Type B pancreatic cell (in vitro differentiated cells): ENCODE data around the gene KRT16. TPM values are rescaled to one million over a fixed set of nuclear protein-coding genes. Genes with fewer than 3 reads are reported as not detected.

Source experiments
- DNase-seq: peaks from one replicate; pipeline ENCODE4 v3.0.0; 2021; ENCODE audit warnings: mixed read lengths; ENCODE audit not compliant: unreplicated experiment; ENCODE audit errors: extremely low spot score
- H3K27ac Mint-ChIP-seq: 2 replicates; pipeline ENCODE4 v1.8.0; 2021; ENCODE audit warnings: mild to moderate bottlenecking, mixed read lengths
- H3K27me3 Mint-ChIP-seq: 2 replicates; pipeline ENCODE4 v1.8.0; 2021; ENCODE audit warnings: mixed read lengths
- H3K36me3 Mint-ChIP-seq: 2 replicates; pipeline ENCODE4 v1.8.0; 2021; ENCODE audit warnings: mixed read lengths
- H3K4me1 Mint-ChIP-seq: one replicate; pipeline ENCODE4 v1.8.0; 2021; ENCODE audit warnings: mixed read lengths; ENCODE audit not compliant: unreplicated experiment
- H3K4me3 Mint-ChIP-seq: 2 replicates; pipeline ENCODE4 v1.8.0; 2021; ENCODE audit warnings: mild to moderate bottlenecking, mixed read lengths
- H3K9me3 Mint-ChIP-seq: 2 replicates; pipeline ENCODE4 v1.8.0; 2021; ENCODE audit warnings: mixed read lengths
- total RNA-seq: library from RNA; stranded (reverse); gene quantifications from 2 replicates; pipeline ENCODE4 v1.2.1, GENCODE V29; 2021; ENCODE audit warnings: low replicate concordance
- TF ChIP-seq, protein P1 (sequence below): fragments of 200-600 bp; sonication (generic); conservative IDR thresholded peaks from 2 replicates; pipeline ENCODE4 v1.5.0; 2021; ENCODE audit warnings: antibody characterized with exemption, mild to moderate bottlenecking

KRT16 gene
- total RNA-seq, 1 donor from 2014 or later = 1.5 TPM

DNA sequence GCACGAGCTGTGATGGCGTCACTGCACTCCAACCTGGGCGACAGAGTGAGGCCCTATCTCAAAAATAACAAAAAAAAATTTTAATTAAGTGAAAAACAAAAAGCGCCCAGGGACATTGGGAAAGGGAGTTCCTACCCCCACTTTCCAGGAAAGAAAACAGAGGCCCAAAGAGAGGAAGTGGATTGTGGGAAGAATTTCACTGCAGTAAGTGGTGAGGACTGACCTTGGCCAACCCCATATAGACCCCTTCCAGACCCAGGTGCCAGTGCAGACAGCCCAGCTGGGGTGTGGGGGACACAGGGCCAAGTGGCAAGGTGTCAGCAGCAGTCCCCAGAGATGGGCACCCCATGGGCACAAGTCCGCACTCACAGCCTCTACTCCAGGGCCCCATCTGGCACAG, 40.9 kb upstream of the KRT16 start:
- Mint-ChIP-seq H3K27me3 (no peaks in the 10 kb centered on the region), H3K9me3 (no peaks in the 10 kb centered on the region), H3K36me3 (no peaks in the 10 kb centered on the region), H3K27ac (peak overlapping the region; percentile 98), H3K4me3 (no peak overlapping the region), H3K4me1 (peaks cover 14% of the 10 kb centered on the region)
- DNase-seq = no peak
- TF ChIP-seq, protein P1, sequence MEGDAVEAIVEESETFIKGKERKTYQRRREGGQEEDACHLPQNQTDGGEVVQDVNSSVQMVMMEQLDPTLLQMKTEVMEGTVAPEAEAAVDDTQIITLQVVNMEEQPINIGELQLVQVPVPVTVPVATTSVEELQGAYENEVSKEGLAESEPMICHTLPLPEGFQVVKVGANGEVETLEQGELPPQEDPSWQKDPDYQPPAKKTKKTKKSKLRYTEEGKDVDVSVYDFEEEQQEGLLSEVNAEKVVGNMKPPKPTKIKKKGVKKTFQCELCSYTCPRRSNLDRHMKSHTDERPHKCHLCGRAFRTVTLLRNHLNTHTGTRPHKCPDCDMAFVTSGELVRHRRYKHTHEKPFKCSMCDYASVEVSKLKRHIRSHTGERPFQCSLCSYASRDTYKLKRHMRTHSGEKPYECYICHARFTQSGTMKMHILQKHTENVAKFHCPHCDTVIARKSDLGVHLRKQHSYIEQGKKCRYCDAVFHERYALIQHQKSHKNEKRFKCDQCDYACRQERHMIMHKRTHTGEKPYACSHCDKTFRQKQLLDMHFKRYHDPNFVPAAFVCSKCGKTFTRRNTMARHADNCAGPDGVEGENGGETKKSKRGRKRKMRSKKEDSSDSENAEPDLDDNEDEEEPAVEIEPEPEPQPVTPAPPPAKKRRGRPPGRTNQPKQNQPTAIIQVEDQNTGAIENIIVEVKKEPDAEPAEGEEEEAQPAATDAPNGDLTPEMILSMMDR = no peak

DNA sequence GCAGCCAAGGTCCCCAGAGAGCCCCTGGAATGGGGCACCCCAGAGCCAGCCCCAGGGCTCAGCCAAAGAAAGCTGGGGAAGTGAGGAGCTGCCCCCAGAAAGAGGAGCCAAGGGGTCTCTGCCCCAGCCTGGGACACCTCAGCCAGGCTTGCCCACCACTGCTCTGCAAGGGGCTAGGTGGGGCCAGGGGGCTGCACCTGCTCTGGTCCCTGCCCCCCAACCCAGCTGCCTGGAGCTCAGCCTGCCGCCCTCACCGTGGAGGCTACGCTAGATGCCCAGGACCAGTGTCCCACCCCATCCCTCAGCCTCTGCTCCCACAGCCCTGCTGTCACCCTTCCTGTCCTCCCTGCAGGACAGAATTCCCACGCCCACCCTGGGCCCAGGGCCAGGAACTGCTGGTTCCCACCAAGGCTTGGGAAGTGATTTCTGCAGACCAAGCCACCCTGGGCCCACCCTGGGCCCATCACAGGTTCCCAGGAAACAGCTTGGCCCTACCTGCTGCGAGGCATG, 39.9 kb upstream of the KRT16 start:
- peak overlapping the region; percentile 98 for H3K27ac Mint-ChIP-seq
- peak; percentile 68 for DNase-seq
- no peaks in the 10 kb centered on the region for H3K9me3 Mint-ChIP-seq
- H3K4me1 Mint-ChIP-seq = peaks cover 20% of the 10 kb centered on the region
- TF ChIP-seq, protein P1 = no peak
- no peak overlapping the region for H3K4me3 Mint-ChIP-seq
- no peaks in the 10 kb centered on the region for H3K36me3 Mint-ChIP-seq
- H3K27me3 Mint-ChIP-seq = no peaks in the 10 kb centered on the region

DNA sequence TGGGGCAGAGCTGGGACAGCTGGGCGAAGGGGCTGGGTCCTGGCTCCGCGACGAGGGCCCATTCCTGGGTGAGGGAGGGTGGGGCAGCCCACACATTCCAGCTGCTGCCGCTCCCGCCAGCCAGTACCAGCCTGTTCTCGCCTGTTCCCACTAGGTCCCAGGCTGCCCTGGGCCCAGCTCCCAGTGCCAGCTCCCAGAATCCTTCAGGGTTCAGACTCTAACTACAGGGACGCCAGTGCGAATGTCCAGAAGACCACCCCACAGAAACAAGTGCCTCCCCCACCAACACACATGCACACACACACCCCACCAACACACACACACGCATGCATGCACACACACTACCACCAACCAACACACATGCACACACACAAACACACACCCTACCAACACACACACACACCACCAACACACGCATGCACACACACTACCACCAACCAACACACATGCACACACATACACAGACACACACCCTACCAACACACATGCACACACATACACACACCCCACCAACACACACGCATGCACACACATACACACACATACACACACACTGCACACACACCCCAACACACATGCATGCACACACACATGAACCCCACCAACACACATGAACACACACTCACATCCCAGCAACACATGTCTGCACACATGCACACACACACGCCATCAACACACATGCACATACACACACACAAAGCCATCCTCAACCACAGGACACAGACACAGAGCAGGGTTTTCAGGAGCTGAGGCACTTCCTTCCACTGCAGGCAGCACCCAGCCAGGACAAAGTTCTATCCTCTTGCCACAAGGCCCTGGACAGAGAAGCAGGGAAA, 39.3 kb upstream of the KRT16 start:
- Mint-ChIP-seq H3K36me3 (no peaks in the 10 kb centered on the region), H3K27ac (peak overlapping the region; percentile 95), H3K9me3 (no peaks in the 10 kb centered on the region), H3K4me3 (peak overlapping the region; percentile 23), H3K27me3 (no peaks in the 10 kb centered on the region), H3K4me1 (peaks cover 20% of the 10 kb centered on the region)
- DNase-seq = no peak
- TF ChIP-seq, protein P1 = no peak

DNA sequence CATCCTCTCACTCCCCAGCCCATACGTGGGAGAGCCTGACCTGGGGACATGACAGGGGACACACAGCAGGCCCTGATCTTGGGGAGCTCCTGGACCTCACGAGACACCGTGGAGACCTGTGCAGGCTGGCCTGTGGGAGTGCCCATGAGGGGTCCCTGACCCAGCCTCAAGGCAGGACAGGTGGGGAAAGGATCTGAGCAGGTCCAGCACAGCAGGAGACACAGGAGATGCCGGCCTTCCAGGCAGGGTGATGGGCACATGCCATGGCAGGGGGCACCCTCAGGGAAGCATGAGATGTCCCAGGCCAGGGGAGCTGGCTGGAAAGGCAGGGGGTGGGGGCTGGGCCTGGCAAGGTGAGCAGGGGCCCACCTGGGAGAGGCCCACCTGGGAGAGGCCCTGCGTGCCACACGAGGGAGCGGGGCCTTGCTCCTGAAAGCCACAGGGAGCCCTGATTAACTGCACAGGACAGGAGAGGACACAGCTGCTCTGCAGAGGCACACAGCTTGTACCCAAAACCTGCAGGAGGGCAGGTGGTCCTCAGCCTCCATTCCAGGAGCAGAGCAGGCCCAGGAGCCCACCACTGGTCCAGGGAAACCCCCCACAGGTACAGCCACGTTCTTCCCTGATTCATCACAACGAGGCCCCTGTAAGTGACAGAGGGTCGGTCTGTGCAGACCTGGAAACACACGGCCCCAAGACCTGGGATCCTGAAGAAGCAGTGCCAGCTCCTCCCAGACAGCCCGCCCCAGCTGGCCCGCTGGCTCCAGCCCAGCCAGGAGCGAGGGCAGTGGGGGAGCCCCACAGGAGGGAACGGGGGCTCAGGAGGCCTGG, 38.4 kb upstream of the KRT16 start:
- H3K9me3 Mint-ChIP-seq = no peaks in the 10 kb centered on the region
- DNase-seq = no peak
- H3K4me1 Mint-ChIP-seq = peaks cover 22% of the 10 kb centered on the region
- peak overlapping the region; percentile 95 for H3K27ac Mint-ChIP-seq
- H3K27me3 Mint-ChIP-seq = no peaks in the 10 kb centered on the region
- no peaks in the 10 kb centered on the region for H3K36me3 Mint-ChIP-seq
- TF ChIP-seq, protein P1 = no peak
- no peak overlapping the region for H3K4me3 Mint-ChIP-seq

DNA sequence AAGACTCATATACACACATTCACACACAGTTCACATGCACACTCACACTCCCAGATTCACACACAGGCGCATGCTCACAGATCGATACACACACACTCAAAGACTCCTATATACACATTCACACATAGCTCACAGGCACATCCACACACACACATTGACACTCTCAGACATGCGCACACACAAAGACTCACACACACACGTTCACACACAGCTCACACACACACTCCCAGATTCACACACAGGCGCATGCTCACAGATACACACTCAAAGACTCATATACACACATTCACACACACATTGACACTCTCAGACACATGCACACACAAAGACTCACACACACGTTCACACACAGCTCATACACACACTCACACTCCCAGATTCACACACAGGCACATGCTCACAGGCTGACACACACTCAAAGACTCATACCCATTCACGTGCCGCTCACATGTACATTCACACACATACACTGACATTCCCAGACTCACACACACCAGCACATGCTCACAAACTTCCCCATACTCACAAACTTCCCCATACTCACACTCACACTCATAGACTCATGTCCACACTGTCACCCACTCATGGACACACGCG, 37.5 kb upstream of the KRT16 start:
- Mint-ChIP-seq H3K9me3 (no peaks in the 10 kb centered on the region), H3K4me1 (peaks cover 23% of the 10 kb centered on the region), H3K4me3 (no peak overlapping the region), H3K27ac (no peak overlapping the region), H3K36me3 (no peaks in the 10 kb centered on the region), H3K27me3 (no peaks in the 10 kb centered on the region)
- TF ChIP-seq, protein P1 = no peak
- DNase-seq = no peak
